Suprapubic skin (tissue), 4 donors: ENCODE data around the gene SCG2. TPM values are rescaled to one million over a fixed set of nuclear protein-coding genes. Genes with fewer than 3 reads are reported as not detected.
A peak's percentile ranks its signal among the peaks of the same experiment; 100 is the strongest.

ENCODE experiments used
- DNase-seq, 2 donors: peaks; one replicate each; pipeline ENCODE4 v3.0.0-alpha.2; 2019; ENCODE audit warnings: low spot score in 2 of 2
- H3K27ac ChIP-seq: fragments of 200-600 bp; sonication (generic); one replicate; pipeline ENCODE4 v1.5.1; 2019
- H3K27me3 ChIP-seq: fragments of 200-600 bp; sonication (generic); one replicate; pipeline ENCODE4 v1.5.1; 2019
- H3K36me3 ChIP-seq: fragments of 200-600 bp; sonication (generic); one replicate; pipeline ENCODE4 v1.5.1; 2019
- H3K4me1 ChIP-seq: fragments of 200-600 bp; sonication (generic); one replicate; pipeline ENCODE4 v1.5.1; 2019
- H3K4me3 ChIP-seq: fragments of 200-600 bp; sonication (generic); one replicate; pipeline ENCODE4 v1.5.1; 2019; ENCODE audit warnings: mild to moderate bottlenecking
- H3K9me3 ChIP-seq: fragments of 200-600 bp; sonication (generic); one replicate; pipeline ENCODE4 v1.5.1; 2019
- EP300 ChIP-seq: sonication (generic); formaldehyde crosslinking; IDR thresholded peaks from one replicate; pipeline ENCODE4 v1.6.1; 2017; ENCODE audit warnings: antibody characterized with exemption
- POLR2A ChIP-seq, 2 donors: fragments of 450-650 bp; IDR thresholded peaks; one replicate each; pipeline ENCODE4 v1.6.1; 2017; ENCODE audit warnings: antibody characterized with exemption in 2 of 2, mild to moderate bottlenecking in 2 of 2, moderate library complexity in 2 of 2
- POLR2AphosphoS5 ChIP-seq, 3 donors: sonication (generic); formaldehyde crosslinking; IDR thresholded peaks; one replicate each; pipeline ENCODE4 v1.6.1; 2017; ENCODE audit warnings: antibody characterized with exemption in 3 of 3
- WGBS: methylation state at CpG from one replicate; pipeline ENCODE4 v1.1.5; 2018; 5-methylcytosine and 5-hydroxymethylcytosine counted together
- total RNA-seq, 4 donors: library from RNA; depleted of rRNA; stranded (reverse); fragments of >200 nt; gene quantifications; one replicate each; pipeline ENCODE4 v1.1.0, GENCODE V29; 2016
- TF ChIP-seq, protein P1 (sequence below), 2 donors: fragments of 200-600 bp in 1 of 2; fragments of 450-650 bp in 1 of 2; sonication (generic) in 1 of 2; IDR thresholded peaks; one replicate each; pipeline ENCODE4 v1.5.1; 2016 to 2019; ENCODE audit warnings: antibody characterized with exemption in 2 of 2, mild to moderate bottlenecking in 1 of 2, moderate library complexity in 1 of 2

Gene SCG2
- total RNA-seq, 4 donors from 2014 or later, result not detected

DNA sequence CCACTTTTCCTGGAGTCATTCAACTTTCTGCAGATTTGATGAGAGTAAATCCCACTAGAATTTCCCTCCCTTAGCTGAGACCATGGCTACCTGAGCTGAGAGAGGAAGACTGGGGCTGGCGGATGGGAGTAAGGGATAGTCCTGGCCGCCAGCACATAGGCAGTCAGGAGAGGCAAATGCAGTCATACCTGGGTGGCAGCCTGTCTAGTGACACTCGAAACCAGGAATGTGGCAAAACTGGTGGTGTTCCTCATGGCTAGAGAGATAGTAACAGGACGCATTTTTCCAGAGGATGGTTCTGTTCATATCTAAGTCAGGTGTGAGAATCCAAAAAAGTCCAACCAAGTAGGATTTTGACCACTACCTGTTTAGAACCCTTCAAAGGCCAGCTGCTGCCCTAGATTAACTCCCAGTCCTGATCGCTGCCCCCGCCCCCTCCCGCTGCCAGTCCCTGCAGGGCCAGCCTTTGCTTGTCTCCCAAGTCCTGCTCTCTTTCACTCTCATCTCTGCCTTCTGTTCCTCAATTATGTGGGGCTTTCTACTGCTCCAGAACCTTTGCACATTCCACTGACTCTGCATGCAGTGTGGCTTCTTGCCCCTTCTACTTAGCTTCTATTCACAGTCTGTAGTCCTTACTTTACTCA is 17.4 kb upstream of the SCG2 start:
- no peak for TF ChIP-seq POLR2A (IDR thresholded peaks at IDR 0.05)
- no peak for TF ChIP-seq EP300
- TF ChIP-seq, protein P1, sequence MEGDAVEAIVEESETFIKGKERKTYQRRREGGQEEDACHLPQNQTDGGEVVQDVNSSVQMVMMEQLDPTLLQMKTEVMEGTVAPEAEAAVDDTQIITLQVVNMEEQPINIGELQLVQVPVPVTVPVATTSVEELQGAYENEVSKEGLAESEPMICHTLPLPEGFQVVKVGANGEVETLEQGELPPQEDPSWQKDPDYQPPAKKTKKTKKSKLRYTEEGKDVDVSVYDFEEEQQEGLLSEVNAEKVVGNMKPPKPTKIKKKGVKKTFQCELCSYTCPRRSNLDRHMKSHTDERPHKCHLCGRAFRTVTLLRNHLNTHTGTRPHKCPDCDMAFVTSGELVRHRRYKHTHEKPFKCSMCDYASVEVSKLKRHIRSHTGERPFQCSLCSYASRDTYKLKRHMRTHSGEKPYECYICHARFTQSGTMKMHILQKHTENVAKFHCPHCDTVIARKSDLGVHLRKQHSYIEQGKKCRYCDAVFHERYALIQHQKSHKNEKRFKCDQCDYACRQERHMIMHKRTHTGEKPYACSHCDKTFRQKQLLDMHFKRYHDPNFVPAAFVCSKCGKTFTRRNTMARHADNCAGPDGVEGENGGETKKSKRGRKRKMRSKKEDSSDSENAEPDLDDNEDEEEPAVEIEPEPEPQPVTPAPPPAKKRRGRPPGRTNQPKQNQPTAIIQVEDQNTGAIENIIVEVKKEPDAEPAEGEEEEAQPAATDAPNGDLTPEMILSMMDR (IDR thresholded peaks at IDR 0.05), result no peak
- no peak for TF ChIP-seq POLR2AphosphoS5 (IDR thresholded peaks at IDR 0.05)
- WGBS, result 71% methylated on average over 7 of the region's 7 CpGs
- no peaks in the 10 kb centered on the region for H3K36me3 ChIP-seq
- H3K27ac ChIP-seq, result no peak overlapping the region
- no peak overlapping the region for H3K4me3 ChIP-seq
- no peaks in the 10 kb centered on the region for H3K9me3 ChIP-seq
- H3K4me1 ChIP-seq, result peaks cover 10% of the 10 kb centered on the region
- no peaks in the 10 kb centered on the region for H3K27me3 ChIP-seq
- no peak for DNase-seq

DNA sequence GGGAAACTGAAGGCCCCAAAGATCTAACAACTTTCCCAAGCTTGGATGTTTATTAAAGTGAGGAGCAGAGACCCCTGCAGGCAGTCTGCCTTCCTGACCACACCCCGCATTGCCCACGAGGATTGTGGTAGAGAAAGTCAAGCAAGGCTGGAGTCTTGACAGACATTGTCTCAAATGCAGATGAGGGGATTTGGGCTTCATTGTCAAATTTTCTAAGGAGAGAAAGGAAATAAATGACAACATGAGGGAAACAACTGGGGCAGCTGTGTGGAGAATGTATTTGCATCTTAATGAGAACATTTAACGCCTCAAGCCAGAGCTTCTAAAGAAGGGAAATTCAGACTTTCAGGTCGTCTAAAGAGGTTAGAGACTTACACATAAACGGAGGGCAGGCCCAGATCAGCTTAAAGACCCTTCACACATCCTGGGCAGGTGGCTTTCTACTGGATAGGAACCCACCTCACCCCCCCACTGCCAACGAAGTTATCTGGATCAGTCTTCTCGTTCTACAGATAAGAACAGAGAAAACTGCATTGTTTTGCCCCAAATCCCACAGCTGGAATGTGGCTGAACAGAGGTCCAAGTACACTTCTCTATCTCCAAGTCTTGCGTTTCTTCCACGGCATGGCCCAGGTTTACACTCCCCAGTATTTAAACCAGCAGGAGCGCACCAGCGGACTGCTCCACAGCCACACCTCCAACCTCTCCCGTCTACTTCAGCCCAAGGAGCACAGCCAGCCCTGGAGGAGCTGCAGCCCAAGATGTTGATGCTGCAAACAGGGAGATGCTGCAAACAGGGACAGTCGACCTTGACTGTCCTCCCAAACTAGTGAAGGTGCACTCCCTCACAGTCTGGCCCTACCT is 16.2 kb upstream of the SCG2 start:
- H3K36me3 ChIP-seq, result no peaks in the 10 kb centered on the region
- no peak overlapping the region for H3K27ac ChIP-seq
- 15% methylated on average over 13 of the region's 13 CpGs for WGBS
- no peak overlapping the region for H3K4me3 ChIP-seq
- no peaks in the 10 kb centered on the region for H3K9me3 ChIP-seq
- TF ChIP-seq POLR2A (IDR thresholded peaks at IDR 0.05) (no peak), POLR2AphosphoS5 (IDR thresholded peaks at IDR 0.05) (no peak), EP300 (no peak)
- TF ChIP-seq, protein P1 (IDR thresholded peaks at IDR 0.05), result no peak
- peaks cover 15% of the 10 kb centered on the region for H3K4me1 ChIP-seq
- no peak for DNase-seq
- H3K27me3 ChIP-seq, result no peaks in the 10 kb centered on the region

DNA sequence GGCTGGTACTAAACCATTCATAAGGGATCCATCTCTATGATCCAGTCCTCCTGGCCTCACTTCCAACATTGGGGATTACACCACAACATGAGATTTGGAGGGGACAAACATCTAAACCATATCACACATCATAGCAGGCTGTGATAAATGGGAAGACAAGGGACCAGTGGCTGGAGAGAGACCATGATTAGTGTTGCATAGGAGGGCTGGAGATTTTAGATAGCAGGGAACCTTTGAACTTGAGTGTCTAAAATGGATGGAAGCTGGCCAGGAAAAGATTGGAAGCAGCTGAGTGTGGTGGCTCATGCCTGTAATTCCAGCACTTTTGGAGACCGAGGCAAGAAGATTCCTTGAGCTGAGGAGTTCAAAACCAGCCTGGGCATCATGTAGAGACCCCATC is 12.4 kb upstream of the SCG2 start:
- no peak overlapping the region for H3K27ac ChIP-seq
- H3K36me3 ChIP-seq, result no peaks in the 10 kb centered on the region
- H3K9me3 ChIP-seq, result no peaks in the 10 kb centered on the region
- DNase-seq, result no peak
- H3K27me3 ChIP-seq, result no peaks in the 10 kb centered on the region
- TF ChIP-seq, protein P1 (IDR thresholded peaks at IDR 0.05), result no peak
- TF ChIP-seq POLR2A (IDR thresholded peaks at IDR 0.05) (no peak), EP300 (no peak), POLR2AphosphoS5 (IDR thresholded peaks at IDR 0.05) (no peak)
- WGBS, result 85% methylated on average over 1 of the region's 1 CpG
- peaks cover 22% of the 10 kb centered on the region for H3K4me1 ChIP-seq
- no peak overlapping the region for H3K4me3 ChIP-seq

DNA sequence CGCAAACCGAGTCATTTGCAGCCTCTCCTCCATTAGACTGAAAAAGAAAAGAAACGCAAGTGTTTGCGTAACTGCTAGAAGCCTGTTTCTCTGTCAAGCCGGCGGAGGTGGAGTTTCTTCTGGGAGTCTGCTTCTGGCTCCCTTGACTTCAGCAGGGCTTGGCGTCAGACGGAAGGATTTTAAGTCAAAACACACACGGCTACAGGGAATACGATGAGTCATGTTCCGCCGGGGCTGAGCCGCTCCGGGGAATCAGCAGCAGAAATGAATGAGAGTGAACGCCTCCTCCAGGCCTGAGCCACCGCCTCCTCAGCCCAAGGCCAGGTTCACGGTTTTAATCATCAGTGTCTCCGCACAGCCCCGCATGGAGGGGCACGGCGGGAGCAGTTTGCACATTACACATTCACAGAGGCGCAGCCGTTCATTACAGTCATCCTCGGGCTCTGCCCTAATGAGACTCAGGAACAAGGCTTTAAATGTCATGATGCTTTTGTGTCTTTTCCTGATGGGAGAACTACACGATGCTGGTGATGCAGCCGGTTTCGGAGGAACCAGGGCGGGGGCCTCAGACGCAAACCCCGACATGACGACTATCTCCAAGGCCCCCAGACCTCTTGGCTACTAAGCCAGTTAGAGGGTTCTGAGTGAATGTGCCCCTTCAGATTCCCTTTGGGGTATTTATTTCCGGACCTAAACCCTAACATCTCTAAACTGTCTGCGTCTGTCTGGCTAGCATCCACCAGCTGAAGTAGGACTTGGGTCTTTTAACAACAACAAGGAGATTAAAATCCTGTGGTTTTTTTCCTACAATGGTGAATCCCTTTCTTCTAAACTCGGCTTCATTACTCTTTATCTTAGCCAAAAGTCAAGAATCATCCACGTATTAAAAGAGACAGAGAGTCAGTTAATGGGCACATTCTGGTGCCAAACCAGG is 11.1 kb upstream of the SCG2 start:
- peak; percentile 80 to 87 for DNase-seq
- peak overlapping the region; percentile 36 for H3K4me3 ChIP-seq

More for the DNA sequence above, 11.1 kb upstream of the SCG2 start:
- H3K4me1 ChIP-seq, result peaks cover 18% of the 10 kb centered on the region
- no peaks in the 10 kb centered on the region for H3K9me3 ChIP-seq
- peak overlapping the region; percentile 24 for H3K27ac ChIP-seq
- TF ChIP-seq POLR2AphosphoS5 (IDR thresholded peaks at IDR 0.05) (no peak), EP300 (no peak), POLR2A (IDR thresholded peaks at IDR 0.05) (no peak)
- TF ChIP-seq, protein P1 (IDR thresholded peaks at IDR 0.05), result no peak
- no peaks in the 10 kb centered on the region for H3K36me3 ChIP-seq
- H3K27me3 ChIP-seq, result no peaks in the 10 kb centered on the region
- 12% methylated on average over 28 of the region's 35 CpGs for WGBS
